A673 (cell line): ENCODE results near the gene EHMT1. TPM values are rescaled to one million over a fixed set of nuclear protein-coding genes. Genes with fewer than 3 reads are reported as not detected.

ENCODE experiments used
- BruUV-seq: library from RNA; stranded (reverse); fragments of 400-500 nt; replicated peaks from 2 replicates; lab custom pipeline; 2021; lab: Mats Ljungman, UMichigan
- CTCF ChIA-PET: fragments of 300-600 bp; sonication (Branson Sonifier 250); formaldehyde crosslinking; loops from one replicate; lab custom pipeline; 2022; ENCODE audit warnings: antibody characterized with exemption; lab: Charles Lee
- POLR2A ChIA-PET: fragments of 300-600 bp; sonication (Branson Sonifier 250); formaldehyde crosslinking; loops from one replicate; lab custom pipeline; 2022; ENCODE audit warnings: antibody characterized with exemption; ENCODE audit not compliant: low non-redundant PET; lab: Charles Lee
- DNase-seq: peaks from one replicate; pipeline ENCODE4 v3.0.0-alpha.2; 2015; ENCODE audit warnings: low spot score
- H3K27ac ChIP-seq: fragments of 200-600 bp; sonication (generic); 2 replicates; pipeline ENCODE4 v1.5.1; 2016; ENCODE audit warnings: mixed run types, low read depth, mild to moderate bottlenecking, mixed read lengths, antibody characterized with exemption, low read length; ENCODE audit not compliant: poor library complexity, severe bottlenecking
- H3K27me3 ChIP-seq: fragments of 200-600 bp; sonication (generic); replicated peaks from 2 replicates; pipeline ENCODE4 v1.6.1; 2017; ENCODE audit warnings: mixed run types, low read depth, mild to moderate bottlenecking, mixed read lengths, antibody characterized with exemption, low read length; ENCODE audit not compliant: insufficient read depth, poor library complexity
- H3K36me3 ChIP-seq: fragments of 200-600 bp; sonication (generic); 2 replicates; pipeline ENCODE4 v1.6.1; 2016; ENCODE audit warnings: mixed run types, mild to moderate bottlenecking, mixed read lengths, antibody characterized with exemption, low read length; ENCODE audit not compliant: insufficient read depth, poor library complexity, severe bottlenecking
- H3K4me1 ChIP-seq: fragments of 200-600 bp; sonication (generic); 2 replicates; pipeline ENCODE4 v1.6.1; 2017; ENCODE audit warnings: mixed run types, mild to moderate bottlenecking, mixed read lengths, antibody characterized with exemption, low read length; ENCODE audit not compliant: insufficient read depth, poor library complexity, severe bottlenecking
- H3K4me3 ChIP-seq: fragments of 200-600 bp; sonication (generic); 2 replicates; pipeline ENCODE4 v1.5.1; 2016; ENCODE audit warnings: low read depth, mixed run types, mild to moderate bottlenecking, mixed read lengths, low read length; ENCODE audit not compliant: poor library complexity, severe bottlenecking
- H3K9me3 ChIP-seq: fragments of 200-600 bp; sonication (generic); 2 replicates; pipeline ENCODE4 v1.6.1; 2016; ENCODE audit warnings: mixed run types, low read depth, mild to moderate bottlenecking, mixed read lengths, antibody characterized with exemption, low read length; ENCODE audit not compliant: poor library complexity, severe bottlenecking
- EZH2 ChIP-seq: fragments of 200-600 bp; sonication (generic); IDR thresholded peaks from 2 replicates; pipeline ENCODE4 v1.6.1; 2017; ENCODE audit warnings: borderline replicate concordance, low read depth, mild to moderate bottlenecking, mixed read lengths, antibody characterized with exemption, low read length; ENCODE audit not compliant: poor library complexity, severe bottlenecking
- intact Hi-C: fragments of 100-400 bp; cut with micrococcal nuclease; formaldehyde crosslinking; loops from one replicate; pipeline ENCODE4 v1.10.0; 2022; ENCODE audit not compliant: unreplicated experiment
- total RNA-seq: library from RNA; stranded (reverse); gene quantifications from 2 replicates; pipeline ENCODE4 v1.2.3, GENCODE V29; 2021
- TF ChIP-seq, protein P1 (sequence below): fragments of 300-800, 200-600 bp; sonication (generic); conservative IDR thresholded peaks from 2 replicates; pipeline ENCODE4 v1.5.1; 2017; ENCODE audit warnings: low read depth, mild to moderate bottlenecking, antibody characterized with exemption, low read length, moderate library complexity, mixed read lengths

EHMT1 gene
- total RNA-seq, 1 experiment from 2014 or later = 115 TPM

GRCh38 chr9:137834846-137835546 lies 216.2 kb downstream of the EHMT1 start:
- BruUV-seq = no TSS peak
- no peak for DNase-seq
- POLR2A ChIA-PET = no interaction called here
- Histone ChIP-seq H3K36me3 (peaks cover 8% of the 10 kb centered on the region), H3K9me3 (no peaks in the 10 kb centered on the region), H3K4me1 (no peaks in the 10 kb centered on the region), H3K27ac (no peak overlapping the region), H3K4me3 (no peak overlapping the region), H3K27me3 (no peaks in the 10 kb centered on the region)
- intact Hi-C loops = no loop called here
- no peak for TF ChIP-seq EZH2
- TF ChIP-seq, protein P1, sequence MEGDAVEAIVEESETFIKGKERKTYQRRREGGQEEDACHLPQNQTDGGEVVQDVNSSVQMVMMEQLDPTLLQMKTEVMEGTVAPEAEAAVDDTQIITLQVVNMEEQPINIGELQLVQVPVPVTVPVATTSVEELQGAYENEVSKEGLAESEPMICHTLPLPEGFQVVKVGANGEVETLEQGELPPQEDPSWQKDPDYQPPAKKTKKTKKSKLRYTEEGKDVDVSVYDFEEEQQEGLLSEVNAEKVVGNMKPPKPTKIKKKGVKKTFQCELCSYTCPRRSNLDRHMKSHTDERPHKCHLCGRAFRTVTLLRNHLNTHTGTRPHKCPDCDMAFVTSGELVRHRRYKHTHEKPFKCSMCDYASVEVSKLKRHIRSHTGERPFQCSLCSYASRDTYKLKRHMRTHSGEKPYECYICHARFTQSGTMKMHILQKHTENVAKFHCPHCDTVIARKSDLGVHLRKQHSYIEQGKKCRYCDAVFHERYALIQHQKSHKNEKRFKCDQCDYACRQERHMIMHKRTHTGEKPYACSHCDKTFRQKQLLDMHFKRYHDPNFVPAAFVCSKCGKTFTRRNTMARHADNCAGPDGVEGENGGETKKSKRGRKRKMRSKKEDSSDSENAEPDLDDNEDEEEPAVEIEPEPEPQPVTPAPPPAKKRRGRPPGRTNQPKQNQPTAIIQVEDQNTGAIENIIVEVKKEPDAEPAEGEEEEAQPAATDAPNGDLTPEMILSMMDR = no peak
- CTCF ChIA-PET = no interaction called here

DNA sequence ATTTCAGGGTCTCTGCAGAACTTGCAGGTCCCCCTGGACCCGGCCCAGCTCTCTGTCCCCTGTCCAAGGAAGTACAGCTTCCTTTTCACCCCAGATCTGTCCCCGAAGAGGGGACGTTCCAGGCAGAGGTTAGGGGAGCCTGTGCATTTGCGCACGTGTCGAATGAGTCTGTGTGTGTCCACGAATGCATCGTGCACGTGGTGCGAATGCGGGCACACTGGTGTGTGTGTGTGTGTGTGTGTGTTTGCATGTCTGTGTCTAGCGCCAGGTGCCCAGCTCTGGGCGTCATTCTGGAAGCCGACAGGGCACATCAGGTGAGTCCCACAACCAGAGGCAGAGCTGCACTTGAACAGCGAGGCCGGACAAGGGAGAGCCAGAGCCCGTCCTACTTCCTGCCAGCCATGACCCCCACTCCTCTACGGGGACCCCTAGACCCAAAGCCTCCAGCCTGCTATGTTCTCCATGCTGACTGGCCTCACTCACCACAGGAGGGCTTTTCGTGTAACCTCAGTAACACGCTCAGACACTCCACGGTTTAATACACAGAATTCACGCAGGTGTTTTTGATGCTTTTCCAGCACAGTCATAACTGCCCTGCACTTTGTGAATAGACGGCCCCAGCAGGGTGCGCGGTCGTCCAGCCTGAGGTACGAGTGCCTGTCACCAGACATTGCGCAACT lies 217.5 kb downstream of the EHMT1 start:
- BruUV-seq = no TSS peak
- no peak overlapping the region for H3K4me3 ChIP-seq
- H3K9me3 ChIP-seq = no peaks in the 10 kb centered on the region
- H3K36me3 ChIP-seq = peaks cover 8% of the 10 kb centered on the region
- no peak for DNase-seq
- ChIA-PET CTCF (no interaction called here), POLR2A (no interaction called here)
- no peak overlapping the region for H3K27ac ChIP-seq
- no peaks in the 10 kb centered on the region for H3K27me3 ChIP-seq
- H3K4me1 ChIP-seq = no peaks in the 10 kb centered on the region
- intact Hi-C loops = no loop called here
- TF ChIP-seq, protein P1 = no peak
- no peak for TF ChIP-seq EZH2

DNA sequence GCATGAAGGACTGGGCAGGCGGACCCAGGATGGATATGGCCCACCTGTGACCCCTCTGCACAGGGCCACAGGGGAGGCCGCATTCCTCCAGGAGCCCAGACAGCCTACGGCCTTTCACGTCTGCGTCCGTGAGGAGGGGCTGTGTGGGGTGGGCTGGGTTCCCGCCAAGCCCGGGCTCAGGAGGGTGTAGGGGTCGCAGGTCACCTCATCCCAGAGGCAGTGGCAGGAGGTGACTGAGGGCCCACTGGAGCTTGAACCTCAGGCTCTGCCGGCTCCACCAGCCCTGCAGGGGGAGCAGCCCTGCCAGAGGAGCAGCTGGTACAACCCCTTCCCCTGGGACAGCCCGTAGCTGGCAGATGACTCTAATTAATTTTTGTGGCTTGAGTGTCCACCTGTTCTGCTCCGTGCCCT lies 218.0 kb downstream of the EHMT1 start:
- H3K4me1 ChIP-seq = no peaks in the 10 kb centered on the region
- DNase-seq = no peak
- POLR2A ChIA-PET = no interaction called here
- TF ChIP-seq EZH2 = no peak
- TF ChIP-seq, protein P1 = no peak
- no peak overlapping the region for H3K27ac ChIP-seq
- no peaks in the 10 kb centered on the region for H3K9me3 ChIP-seq
- no peaks in the 10 kb centered on the region for H3K27me3 ChIP-seq
- no peak overlapping the region for H3K4me3 ChIP-seq
- CTCF ChIA-PET = no interaction called here
- BruUV-seq = no TSS peak
- intact Hi-C loops = no loop called here
- H3K36me3 ChIP-seq = peaks cover 8% of the 10 kb centered on the region
